CD14-positive monocyte (primary cell): ENCODE results near the gene CACTIN. TPM values are rescaled to one million over a fixed set of nuclear protein-coding genes. Genes with fewer than 3 reads are reported as not detected.

Experiments
- DNase-seq, 3 donors: peaks; one replicate each; pipeline ENCODE4 v3.0.0-alpha.2; 2011 to 2022
- H2AFZ ChIP-seq: 2 replicates; pipeline ENCODE4 v1.6.0; 2012; ENCODE audit warnings: mild to moderate bottlenecking, low read depth, low read length, inconsistent platforms; ENCODE audit not compliant: insufficient read depth, poor library complexity, severe bottlenecking
- H3K27ac ChIP-seq, 2 donors: 1 replicate in 1 of 2; 2 replicates in 1 of 2; pipeline ENCODE4 v1.5.1; 2012 to 2013; ENCODE audit warnings: low read length in 2 of 2, control low read depth in 1 of 2, inconsistent platforms in 1 of 2, low read depth in 1 of 2, mild to moderate bottlenecking in 1 of 2
- H3K27me3 ChIP-seq, 2 donors: one replicate each; pipeline versions ENCODE4 v1.6.0 to v1.6.1; 2011 to 2013; ENCODE audit warnings: low read length in 2 of 2; ENCODE audit not compliant: control insufficient read depth in 2 of 2, insufficient read depth in 2 of 2
- H3K36me3 ChIP-seq, 2 donors: replicated peaks in 1 of 2; 1 replicate in 1 of 2; 2 replicates in 1 of 2; pipeline versions ENCODE4 v1.5.1 to v1.6.1; 2012 to 2013; ENCODE audit warnings: low read length in 2 of 2, control low read depth in 1 of 2, inconsistent platforms in 1 of 2, mild to moderate bottlenecking in 1 of 2; ENCODE audit not compliant: insufficient read depth in 2 of 2, control insufficient read depth in 1 of 2
- H3K4me1 ChIP-seq, 2 donors: 1 replicate in 1 of 2; 2 replicates in 1 of 2; pipeline versions ENCODE4 v1.5.1 to v1.6.1; 2012 to 2013; ENCODE audit warnings: low read length in 2 of 2, control low read depth in 1 of 2, inconsistent platforms in 1 of 2, mild to moderate bottlenecking in 1 of 2, moderate library complexity in 1 of 2; ENCODE audit not compliant: insufficient read depth in 2 of 2, control insufficient read depth in 1 of 2
- H3K4me2 ChIP-seq: replicated peaks from 2 replicates; pipeline ENCODE3; 2012; ENCODE audit warnings: low read length, moderate library complexity, mild to moderate bottlenecking; ENCODE audit not compliant: poor library complexity, severe bottlenecking; ENCODE audit errors: extremely low read depth
- H3K4me3 ChIP-seq, 3 experiments: fragments of 200-600 bp in 1 of 3; sonication (generic) in 1 of 3; replicated peaks in 1 of 3; 1 replicate in 2 of 3; 2 replicates in 1 of 3; pipeline ENCODE4 v1.5.1; 2011 to 2013; ENCODE audit warnings: low read length in 3 of 3, mild to moderate bottlenecking in 3 of 3, control low read depth in 2 of 3, low read depth in 2 of 3, inconsistent platforms in 1 of 3, moderate library complexity in 1 of 3
- H3K79me2 ChIP-seq: 2 replicates; pipeline ENCODE4 v1.6.0; 2012; ENCODE audit warnings: mild to moderate bottlenecking, control low read depth, inconsistent platforms, low read length, moderate library complexity; ENCODE audit not compliant: insufficient read depth
- H3K9ac ChIP-seq: 2 replicates; pipeline ENCODE4 v1.6.0; 2017; ENCODE audit warnings: low read length, mild to moderate bottlenecking; ENCODE audit not compliant: insufficient read depth, poor library complexity, severe bottlenecking
- H3K9me3 ChIP-seq, 2 donors: replicated peaks in 1 of 2; 1 replicate in 1 of 2; 2 replicates in 1 of 2; pipeline versions ENCODE4 v1.5.1 to v1.6.1; 2012 to 2013; ENCODE audit warnings: low read length in 2 of 2, control low read depth in 1 of 2; ENCODE audit not compliant: control insufficient read depth in 1 of 2, insufficient read depth in 1 of 2
- H4K20me1 ChIP-seq: 2 replicates; pipeline ENCODE4 v1.6.0; 2012; ENCODE audit warnings: mild to moderate bottlenecking, low read length, control low read depth, moderate library complexity; ENCODE audit not compliant: insufficient read depth
- H3K27ac Mint-ChIP-seq, 7 donors: one replicate each; pipeline ENCODE4 v1.8.0; 2020; ENCODE audit warnings: mild to moderate bottlenecking in 7 of 7, mixed read lengths in 7 of 7, moderate library complexity in 6 of 7, inconsistent platforms in 2 of 7
- H3K27me3 Mint-ChIP-seq, 3 donors: one replicate each; pipeline ENCODE4 v1.8.0; 2021 to 2022; ENCODE audit warnings: low read depth in 3 of 3, mild to moderate bottlenecking in 3 of 3, mixed read lengths in 3 of 3, moderate library complexity in 3 of 3, inconsistent platforms in 1 of 3
- H3K36me3 Mint-ChIP-seq, 2 donors: one replicate each; pipeline ENCODE4 v1.8.0; 2020; ENCODE audit warnings: mixed read lengths in 2 of 2, inconsistent platforms in 1 of 2, mild to moderate bottlenecking in 1 of 2
- H3K4me1 Mint-ChIP-seq: one replicate; pipeline ENCODE4 v1.8.0; 2020; ENCODE audit warnings: mild to moderate bottlenecking, mixed read lengths
- H3K4me3 Mint-ChIP-seq, 2 donors: one replicate each; pipeline ENCODE4 v1.8.0; 2020; ENCODE audit warnings: mild to moderate bottlenecking in 2 of 2, mixed read lengths in 2 of 2, moderate library complexity in 1 of 2
- H3K9me3 Mint-ChIP-seq, 7 donors: one replicate each; pipeline ENCODE4 v1.8.0; 2020 to 2022; ENCODE audit warnings: mixed read lengths in 7 of 7, mild to moderate bottlenecking in 6 of 7, moderate library complexity in 6 of 7, inconsistent platforms in 2 of 7
- WGBS: methylation state at CpG from one replicate; pipeline ENCODE4 v1.1.5; 2013; ENCODE audit warnings: missing lambda C conversion rate; ENCODE audit not compliant: insufficient coverage; 5-methylcytosine and 5-hydroxymethylcytosine counted together
- intact Hi-C, 2 donors: fragments of 100-400 bp; cut with micrococcal nuclease; formaldehyde crosslinking; loops; one replicate each; pipeline versions ENCODE4 v1.15.0 to v1.15.1; 2023
- polyA plus RNA-seq, 3 donors: library from polyadenylated mRNA; depleted of rRNA in 1 of 3; unstranded in 2 of 3; stranded (reverse) in 1 of 3; fragments of 300-500 nt in 2 of 3; fragments of >200 nt in 1 of 3; fragmentation: Illumina TruSeq in 2 of 3; gene quantifications; 1 replicate in 2 of 3; 2 replicates in 1 of 3; pipeline ENCODE4 v1.2.3, GENCODE V29; 2012 to 2021
- TF ChIP-seq, protein P1 (sequence below): fragments of 200-600 bp; IDR thresholded peaks from one replicate; pipeline ENCODE4 v1.8.0; 2022; ENCODE audit warnings: antibody characterized with exemption, mild to moderate bottlenecking

CACTIN gene
- polyA plus RNA-seq, 3 donors: 2.5 to 19.4 (median 3.0) TPM

DNA sequence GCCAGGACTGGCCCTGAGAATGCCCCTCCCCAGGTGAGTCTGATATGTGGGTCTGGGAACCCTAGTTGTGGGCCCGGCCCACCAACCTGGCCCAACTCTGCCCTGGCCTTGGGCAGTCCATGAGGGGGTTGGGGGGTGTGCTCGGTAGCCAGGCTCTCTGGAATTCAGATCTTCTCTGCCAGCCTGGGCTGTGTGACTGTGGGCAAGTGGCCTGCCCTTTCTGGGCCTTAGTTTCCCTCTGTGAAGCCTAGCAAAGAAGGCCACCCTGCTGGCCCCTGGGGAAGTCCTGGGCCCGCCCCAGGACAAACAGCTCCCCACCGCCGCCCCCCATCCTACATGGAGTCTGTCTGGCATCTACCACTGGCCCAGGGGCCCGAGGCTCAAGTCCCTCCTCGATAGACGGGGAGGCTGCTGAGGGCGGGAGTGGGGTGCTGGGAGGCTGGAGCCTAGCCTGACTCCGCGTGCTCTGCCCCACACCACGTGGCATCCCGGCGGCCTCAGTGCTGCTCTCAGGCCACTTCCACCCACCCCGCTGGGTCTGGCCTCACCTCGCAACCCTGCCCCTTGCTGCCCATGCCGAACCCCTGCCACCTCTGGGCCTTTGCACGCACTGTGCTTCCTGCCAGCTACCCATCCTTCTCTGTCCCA is 11.6 kb downstream of the CACTIN start:
- no peak for DNase-seq
- H3K36me3 ChIP-seq: peaks cover 38 to 48% of the 10 kb centered on the region in 2 donors
- H3K79me2 ChIP-seq: no peaks in the 10 kb centered on the region
- H3K9ac ChIP-seq: no peak overlapping the region
- no peaks in the 10 kb centered on the region for H3K9me3 ChIP-seq
- H3K4me2 ChIP-seq: no peak overlapping the region
- intact Hi-C loops: loop anchor here in 1 of 2 donors (5.0 kb wide), 1 partner anchor 68 kb away; no protein-coding TSS in a partner anchor
- H3K36me3 Mint-ChIP-seq: peaks cover 28 to 62% of the 10 kb centered on the region in 2 donors
- no peak overlapping the region for H2AFZ ChIP-seq
- TF ChIP-seq, protein P1, sequence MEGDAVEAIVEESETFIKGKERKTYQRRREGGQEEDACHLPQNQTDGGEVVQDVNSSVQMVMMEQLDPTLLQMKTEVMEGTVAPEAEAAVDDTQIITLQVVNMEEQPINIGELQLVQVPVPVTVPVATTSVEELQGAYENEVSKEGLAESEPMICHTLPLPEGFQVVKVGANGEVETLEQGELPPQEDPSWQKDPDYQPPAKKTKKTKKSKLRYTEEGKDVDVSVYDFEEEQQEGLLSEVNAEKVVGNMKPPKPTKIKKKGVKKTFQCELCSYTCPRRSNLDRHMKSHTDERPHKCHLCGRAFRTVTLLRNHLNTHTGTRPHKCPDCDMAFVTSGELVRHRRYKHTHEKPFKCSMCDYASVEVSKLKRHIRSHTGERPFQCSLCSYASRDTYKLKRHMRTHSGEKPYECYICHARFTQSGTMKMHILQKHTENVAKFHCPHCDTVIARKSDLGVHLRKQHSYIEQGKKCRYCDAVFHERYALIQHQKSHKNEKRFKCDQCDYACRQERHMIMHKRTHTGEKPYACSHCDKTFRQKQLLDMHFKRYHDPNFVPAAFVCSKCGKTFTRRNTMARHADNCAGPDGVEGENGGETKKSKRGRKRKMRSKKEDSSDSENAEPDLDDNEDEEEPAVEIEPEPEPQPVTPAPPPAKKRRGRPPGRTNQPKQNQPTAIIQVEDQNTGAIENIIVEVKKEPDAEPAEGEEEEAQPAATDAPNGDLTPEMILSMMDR: no peak
- no peaks in the 10 kb centered on the region for H3K27me3 ChIP-seq
- H3K4me3 Mint-ChIP-seq: no peak overlapping the region
- H3K27ac ChIP-seq: no peak overlapping the region
- H3K9me3 Mint-ChIP-seq: peaks cover 0 to 7% (median 2%) of the 10 kb centered on the region in 7 donors
- no peak overlapping the region for H3K27ac Mint-ChIP-seq
- H3K27me3 Mint-ChIP-seq: no peaks in the 10 kb centered on the region
- H3K4me3 ChIP-seq: no peak overlapping the region
- 90% methylated on average over 12 of the region's 18 CpGs for WGBS
- no peaks in the 10 kb centered on the region for H4K20me1 ChIP-seq
- peaks cover 0 to 5% of the 10 kb centered on the region in 2 donors for H3K4me1 ChIP-seq
- peaks cover 9% of the 10 kb centered on the region for H3K4me1 Mint-ChIP-seq

DNA sequence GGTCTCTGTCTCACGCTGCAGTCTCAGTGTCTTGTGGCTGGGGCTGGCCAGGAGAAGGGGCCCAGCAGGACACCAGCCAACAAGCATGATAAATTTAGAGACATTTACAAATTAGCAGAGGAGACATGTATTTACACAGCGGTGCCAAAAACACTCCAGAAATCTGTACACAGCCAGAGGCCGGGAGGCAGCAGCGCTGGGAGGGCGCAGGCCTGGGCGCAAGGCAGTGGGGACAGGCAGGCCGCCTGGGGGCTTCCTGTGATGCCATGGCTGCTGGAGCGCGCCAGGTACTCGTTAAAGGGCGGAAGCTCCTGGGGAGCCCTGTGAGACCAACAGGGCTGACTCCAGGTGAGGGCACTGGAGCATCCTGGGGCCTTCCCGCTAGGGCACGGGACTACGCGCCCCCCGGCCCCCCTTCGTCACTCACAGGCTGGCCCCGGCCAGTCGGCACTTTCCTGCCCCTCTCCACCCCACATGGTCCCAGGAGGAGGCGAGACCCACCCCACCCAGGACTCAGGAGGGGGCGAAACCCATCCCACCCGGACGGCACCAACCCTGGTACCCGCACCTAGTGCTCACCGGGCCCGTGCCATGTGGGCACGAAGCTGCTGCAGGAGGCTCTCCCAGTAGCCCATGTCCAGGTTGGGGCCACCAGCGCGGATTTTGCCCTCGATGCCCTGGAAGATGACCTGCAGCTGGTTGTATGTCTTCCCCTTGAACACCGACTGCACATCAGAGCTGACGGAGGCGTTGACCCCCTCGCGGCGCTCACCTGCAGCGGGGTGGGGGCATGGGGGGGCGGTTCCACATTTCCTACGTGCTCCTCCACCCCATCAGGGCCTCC is 12.6 kb downstream of the CACTIN start:
- TF ChIP-seq, protein P1: no peak
- no peaks in the 10 kb centered on the region for H3K79me2 ChIP-seq
- H3K9me3 Mint-ChIP-seq: peaks cover 0 to 7% (median 4%) of the 10 kb centered on the region in 7 donors
- H3K27ac ChIP-seq: no peak overlapping the region
- H3K4me1 ChIP-seq: peaks cover under 1 to 7% of the 10 kb centered on the region in 2 donors
- no peaks in the 10 kb centered on the region for H4K20me1 ChIP-seq
- H3K9me3 ChIP-seq: no peaks in the 10 kb centered on the region
- no peak overlapping the region for H3K4me2 ChIP-seq
- H3K36me3 ChIP-seq: peaks cover 30 to 40% of the 10 kb centered on the region in 2 donors
- WGBS: 92% methylated on average over 33 of the region's 39 CpGs
- intact Hi-C loops: no loop called here
- no peak overlapping the region for H3K4me3 ChIP-seq
- H3K9ac ChIP-seq: no peak overlapping the region
- H3K27me3 Mint-ChIP-seq: no peaks in the 10 kb centered on the region
- no peak overlapping the region for H3K4me3 Mint-ChIP-seq
- H2AFZ ChIP-seq: no peak overlapping the region
- H3K4me1 Mint-ChIP-seq: peaks cover 11% of the 10 kb centered on the region
- no peak overlapping the region for H3K27ac Mint-ChIP-seq
- peaks cover 24 to 54% of the 10 kb centered on the region in 2 donors for H3K36me3 Mint-ChIP-seq
- H3K27me3 ChIP-seq: no peaks in the 10 kb centered on the region
- no peak for DNase-seq
